NB4 (cell line): ENCODE data around the gene TECTA.

Experiments used
- CTCF ChIP-seq: IDR thresholded peaks from one replicate; pipeline ENCODE4 v1.5.1; 2012; ENCODE audit warnings: low read depth, low read length
- MAX ChIP-seq: IDR thresholded peaks from 2 replicates; pipeline ENCODE4 v1.6.1; 2011; ENCODE audit warnings: low read depth, low read length
- POLR2A ChIP-seq: IDR thresholded peaks from 2 replicates; pipeline ENCODE4 v1.6.1; 2011; ENCODE audit warnings: mild to moderate bottlenecking; ENCODE audit not compliant: insufficient read length; ENCODE audit errors: extremely low read depth

GRCh38 chr11:121106812-121107211 lies 5.8 kb downstream of the TECTA start:
- TF ChIP-seq CTCF (no peak), POLR2A (no peak), MAX (no peak)
